HG03354 (cell line): Measurements from ENCODE around the gene DHX8.

Experiments
- ATAC-seq: cut with Tn5 transposase; IDR thresholded peaks from one replicate; pipeline ENCODE4 v1.9.1; 2021; ENCODE audit warnings: mild to moderate bottlenecking; ENCODE audit not compliant: unreplicated experiment, poor library complexity, severe bottlenecking

Gene DHX8

DNA sequence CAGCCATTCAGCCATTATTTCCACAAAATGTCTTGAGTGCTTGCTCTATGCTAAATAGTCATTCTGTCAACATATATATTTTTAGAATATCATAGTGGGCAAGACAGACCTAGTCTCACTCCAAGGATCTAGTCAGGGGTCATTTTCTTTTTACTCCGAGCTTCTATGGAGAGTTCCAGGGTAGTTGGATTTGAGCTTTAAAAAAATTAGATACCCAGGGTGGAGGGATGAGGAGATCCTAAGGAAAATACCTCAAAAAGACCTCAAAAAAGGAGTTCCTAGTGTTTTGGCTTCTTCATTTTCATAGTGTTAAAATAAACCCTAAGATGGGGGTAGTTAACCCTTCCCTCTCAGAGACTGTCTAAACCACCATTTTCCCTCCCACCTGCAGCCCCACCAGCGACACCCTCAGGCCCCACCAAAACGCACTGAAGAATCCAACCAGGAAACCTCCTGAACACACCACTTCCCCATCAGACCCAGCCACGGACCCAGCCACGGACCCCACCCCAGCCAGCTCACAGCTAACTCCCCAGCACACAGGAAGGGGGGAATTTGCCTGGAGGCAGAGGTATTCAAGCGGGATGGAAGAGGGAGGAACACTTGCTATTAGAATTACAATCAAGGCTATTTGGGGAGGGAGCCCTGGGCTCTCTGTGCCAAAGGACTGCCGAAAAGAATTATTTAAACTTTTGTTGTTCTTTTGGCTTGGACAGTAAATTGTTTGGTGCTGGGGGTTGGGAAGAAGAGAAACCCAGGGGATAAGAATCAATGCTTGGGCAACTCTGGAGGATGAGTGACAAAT lies 60.2 kb downstream of the DHX8 start:
- ATAC-seq = no peak

DNA sequence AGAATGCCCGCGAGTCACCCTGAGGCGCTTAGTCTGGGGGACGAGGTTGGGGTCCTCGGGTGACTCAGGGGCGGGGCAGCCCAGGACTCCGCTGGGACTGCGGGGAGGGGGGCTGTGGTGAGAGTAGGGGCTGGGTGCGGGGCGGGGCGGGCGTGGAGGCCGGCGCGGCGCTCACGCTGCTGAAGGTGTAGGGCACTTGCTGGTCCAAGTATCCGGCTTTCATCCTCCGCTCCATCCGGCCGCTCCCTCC lies 61.5 kb downstream of the DHX8 start:
- no peak for ATAC-seq

DNA sequence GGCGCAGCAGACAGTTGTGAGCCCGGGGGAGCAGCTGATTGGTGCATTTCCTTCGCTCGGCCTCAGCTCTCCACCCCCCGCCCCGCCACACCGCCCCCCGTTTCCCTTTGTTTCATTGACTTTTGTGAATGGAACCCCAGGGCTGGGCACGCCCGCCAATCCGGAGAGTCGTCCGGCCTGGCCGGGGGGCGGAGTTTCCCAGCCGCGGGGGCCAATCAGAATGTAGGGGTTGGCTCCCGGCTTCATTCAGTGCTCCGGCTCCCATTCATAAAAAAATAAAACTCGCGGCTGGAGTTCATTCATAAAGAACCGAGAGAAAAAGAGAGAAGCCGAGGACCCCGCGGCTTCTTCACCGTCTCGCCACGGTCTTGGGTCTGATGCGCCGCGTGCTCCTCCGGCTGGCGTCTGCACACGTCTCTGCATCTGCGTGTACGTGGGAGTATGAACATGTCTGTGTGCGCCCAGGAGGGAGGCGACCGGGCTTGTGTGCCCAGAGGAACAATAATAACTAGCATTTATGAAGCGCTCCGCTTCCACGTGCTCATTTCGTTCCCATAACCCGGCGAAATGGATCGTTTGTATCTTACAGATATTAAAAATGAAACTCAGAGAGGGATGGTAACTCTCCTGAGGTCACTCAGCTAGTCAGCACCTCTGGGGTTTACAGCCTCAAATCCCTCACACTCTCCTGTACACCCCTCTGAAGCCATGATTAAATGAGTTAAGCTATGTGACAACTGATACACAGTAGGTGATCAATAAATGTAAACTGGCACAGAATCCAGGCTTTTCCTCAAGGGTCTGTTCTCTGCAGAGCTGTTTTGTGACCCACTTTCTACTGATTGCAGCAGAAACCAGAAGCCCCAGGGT lies 62.8 kb downstream of the DHX8 start, which contains the start of gene ETV4:
ETV4 (minus strand) TSS at position 22 of the 870 bp plus-strand sequence. CDS start 723 bp downstream, outside the sequence.
- peak; percentile 76 for ATAC-seq

DNA sequence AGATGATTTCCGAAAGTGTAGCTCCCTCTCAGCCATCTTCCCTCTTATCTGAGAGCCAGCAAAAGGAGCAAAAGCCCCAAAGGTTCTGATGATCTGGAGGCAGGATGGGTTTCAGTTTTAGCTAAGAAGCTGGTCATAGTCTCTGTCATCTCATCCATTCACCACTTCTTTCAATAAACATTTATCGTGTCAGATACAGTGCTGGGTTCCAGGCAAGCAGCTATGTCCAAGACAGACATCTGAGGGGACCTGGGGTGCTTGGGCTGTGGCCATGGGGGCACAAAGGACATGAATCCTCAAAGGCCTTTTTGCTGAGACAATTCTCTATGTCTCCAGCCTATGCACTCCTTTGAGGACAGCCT lies 63.4 kb downstream of the DHX8 start:
- ATAC-seq = no peak

DNA sequence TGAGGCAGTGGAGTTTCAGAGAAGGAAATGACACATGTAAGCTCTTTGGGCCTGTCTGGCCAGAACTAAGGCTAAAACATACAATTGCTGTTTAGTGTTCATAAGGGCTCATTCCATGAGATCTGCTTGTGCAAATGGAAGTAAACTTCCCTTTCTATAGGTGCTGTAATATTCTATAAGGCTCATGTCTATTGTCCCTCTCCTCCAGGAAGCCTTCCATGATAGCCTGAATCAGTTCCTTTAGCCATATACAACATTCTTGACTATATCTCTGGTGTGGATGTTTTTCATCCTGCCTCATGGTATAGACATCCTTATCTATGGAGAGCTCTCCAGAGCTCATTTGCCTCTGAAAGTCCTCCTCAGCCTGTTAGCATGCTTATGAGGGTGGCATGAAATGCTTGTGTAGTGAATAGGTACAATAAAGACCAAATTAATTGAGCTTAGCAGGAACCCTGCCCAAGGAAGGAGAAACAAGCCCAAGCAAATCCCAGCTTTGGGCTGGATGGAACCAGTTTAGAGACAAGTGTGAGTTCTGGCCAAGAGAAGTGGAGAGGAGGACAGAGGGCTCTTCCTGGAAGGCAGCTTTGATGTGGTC lies 64.0 kb downstream of the DHX8 start:
- no peak for ATAC-seq

DNA sequence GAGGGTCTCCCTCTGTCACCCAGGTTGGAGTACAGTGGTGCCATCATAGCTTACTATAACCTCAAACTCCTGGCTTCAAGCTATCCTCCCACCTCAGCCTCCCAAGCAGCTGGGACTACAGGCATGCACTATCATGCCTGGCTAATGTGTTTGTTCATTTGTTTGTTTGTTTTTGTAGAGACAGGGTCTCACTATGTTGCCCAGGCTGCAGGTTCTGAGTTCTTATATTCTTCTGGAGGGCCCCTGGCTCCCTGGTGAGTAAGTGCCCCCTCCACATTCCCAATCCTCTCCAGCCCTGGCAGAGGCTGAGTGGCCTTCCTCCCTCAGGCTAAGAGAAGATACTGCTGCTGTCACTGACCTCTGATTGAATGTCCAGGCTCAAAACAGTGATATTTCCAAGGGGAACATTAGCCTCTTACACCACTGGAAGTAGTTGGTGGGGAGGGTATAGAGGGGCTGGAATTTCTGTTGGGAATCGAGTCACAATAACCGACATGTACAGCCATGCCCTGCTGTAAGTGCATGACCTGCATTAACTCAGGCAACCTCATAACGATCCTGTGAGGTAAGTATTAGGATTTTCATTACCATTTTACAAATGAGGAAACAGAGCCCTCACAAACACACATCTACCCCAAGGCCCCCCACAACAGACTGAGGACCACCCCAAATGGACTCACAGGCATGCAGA lies 65.1 kb downstream of the DHX8 start:
- no peak for ATAC-seq

DNA sequence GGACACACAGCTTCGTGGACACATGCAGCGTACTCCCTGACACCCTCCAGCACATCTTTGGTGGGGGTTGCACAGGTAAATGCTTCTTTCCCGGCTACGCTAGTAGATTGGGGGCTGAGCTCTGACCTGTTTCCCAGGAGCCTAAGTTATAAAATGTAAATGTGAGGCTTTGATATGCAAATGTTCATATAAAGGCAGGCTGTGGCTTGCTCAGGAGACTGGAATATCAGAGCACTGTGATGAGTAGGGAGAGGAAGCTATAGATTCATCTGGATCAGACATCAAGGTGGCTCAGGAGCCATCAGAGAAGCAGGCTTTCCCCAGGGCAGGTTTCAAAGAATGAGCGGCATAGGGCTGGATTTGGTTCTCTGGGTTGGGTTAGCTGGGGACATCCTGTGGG lies 65.7 kb downstream of the DHX8 start:
- ATAC-seq = no peak

DNA sequence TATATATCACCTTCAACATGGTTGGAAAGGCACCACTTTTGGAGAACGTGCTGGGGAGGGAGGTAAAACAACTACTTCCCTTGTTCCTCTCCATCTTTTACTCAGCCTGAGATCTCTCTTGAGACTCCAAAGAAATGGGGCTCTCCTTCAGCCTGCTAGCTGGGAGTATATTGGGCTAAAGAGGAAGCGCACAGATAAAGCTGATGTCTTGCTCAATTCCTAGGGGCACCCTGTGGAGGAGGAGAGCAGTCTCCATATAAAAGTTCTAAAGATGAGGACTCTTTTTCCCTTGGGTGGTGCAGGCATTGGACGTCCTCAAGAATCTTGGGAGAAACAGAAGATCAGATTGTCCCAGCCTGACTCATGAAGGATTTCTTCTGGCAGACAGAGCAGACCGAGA lies 67.0 kb downstream of the DHX8 start:
- ATAC-seq = no peak

DNA sequence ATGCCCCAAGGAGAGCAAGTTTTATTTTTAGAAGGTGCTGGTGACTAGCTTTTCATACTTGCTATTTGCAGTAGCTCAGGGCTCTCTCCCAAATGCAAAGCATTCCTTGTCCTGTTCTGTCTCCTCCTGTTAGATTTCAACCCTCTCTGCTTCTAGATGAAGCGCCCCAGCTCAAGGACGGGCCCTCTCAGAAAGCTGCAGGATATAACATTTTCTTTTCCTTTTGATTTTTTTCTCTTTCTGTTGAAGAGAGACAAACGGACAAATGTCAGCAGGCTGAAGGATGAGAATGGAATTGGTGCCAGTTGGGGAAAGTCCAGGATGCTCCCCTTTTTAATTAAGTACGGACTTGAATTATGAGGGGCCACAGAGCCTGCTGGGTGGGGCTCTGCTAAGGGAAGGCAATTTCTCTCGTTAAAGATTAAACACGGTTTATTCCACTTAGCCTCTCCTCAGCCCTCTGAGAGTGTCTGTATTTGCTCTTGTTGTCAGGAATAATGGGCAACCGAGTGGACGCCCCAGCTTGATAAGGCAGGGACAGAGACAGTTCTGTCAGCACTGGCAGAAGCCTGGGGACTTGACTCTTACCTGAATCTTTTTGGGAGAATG lies 68.6 kb downstream of the DHX8 start:
- ATAC-seq = no peak

DNA sequence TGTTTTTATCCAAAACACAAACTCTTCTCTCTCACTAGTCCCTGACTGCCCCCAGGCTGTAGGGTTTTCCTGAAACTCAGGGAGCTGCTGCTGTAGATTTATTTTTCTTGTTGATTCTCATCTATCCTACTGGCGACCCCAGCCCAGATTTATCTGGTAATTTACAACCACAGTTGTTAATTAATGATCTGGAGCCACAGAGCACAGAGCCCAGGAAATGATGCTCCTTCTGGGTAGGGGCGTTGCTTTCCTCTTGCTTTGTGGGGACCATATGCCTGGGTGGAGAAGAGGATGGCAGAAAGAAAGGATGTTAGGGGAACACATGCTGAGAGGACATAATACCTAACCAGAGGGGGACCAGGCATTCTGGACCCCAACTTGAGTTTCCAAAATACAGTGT lies 69.8 kb downstream of the DHX8 start:
- no peak for ATAC-seq

DNA sequence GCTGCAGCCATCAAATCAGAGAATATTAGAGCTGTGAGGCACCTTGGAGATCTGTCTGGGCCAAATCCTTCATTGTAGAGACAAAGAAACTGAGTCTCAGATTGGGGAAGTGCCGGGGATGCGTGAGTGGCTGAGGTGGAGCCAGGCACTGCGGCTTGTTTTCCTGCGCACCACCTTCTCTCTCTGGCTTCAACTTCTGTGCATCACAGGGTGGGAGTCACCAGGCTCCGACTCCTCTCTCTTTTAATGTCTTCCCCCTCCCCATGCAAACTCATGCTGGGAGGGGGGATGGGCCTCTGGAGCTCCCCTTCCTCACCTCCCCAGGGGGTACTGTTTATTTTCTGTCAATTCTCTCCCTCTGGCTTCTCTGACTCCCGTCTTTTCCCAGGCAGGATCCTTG lies 71.1 kb downstream of the DHX8 start:
- ATAC-seq = no peak

DNA sequence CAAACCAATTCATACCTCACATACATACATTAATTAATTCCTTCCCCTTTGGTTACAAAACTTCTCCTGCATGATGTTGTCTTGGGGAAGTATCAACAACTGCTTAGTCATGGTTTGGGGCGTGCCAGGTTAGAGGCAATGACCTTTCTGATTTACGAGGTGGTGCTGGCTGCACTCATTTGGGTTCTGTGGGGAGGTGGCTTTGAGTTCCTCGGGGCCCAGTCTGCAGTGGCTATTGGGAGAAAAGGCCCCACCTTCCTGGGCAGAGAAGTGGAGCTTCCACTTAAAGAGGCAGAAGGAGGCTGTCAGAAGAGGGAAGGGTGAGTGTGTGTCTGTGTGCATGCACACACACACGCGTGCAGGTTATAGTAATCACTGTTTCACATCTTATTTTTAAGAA lies 72.5 kb downstream of the DHX8 start:
- ATAC-seq = no peak

DNA sequence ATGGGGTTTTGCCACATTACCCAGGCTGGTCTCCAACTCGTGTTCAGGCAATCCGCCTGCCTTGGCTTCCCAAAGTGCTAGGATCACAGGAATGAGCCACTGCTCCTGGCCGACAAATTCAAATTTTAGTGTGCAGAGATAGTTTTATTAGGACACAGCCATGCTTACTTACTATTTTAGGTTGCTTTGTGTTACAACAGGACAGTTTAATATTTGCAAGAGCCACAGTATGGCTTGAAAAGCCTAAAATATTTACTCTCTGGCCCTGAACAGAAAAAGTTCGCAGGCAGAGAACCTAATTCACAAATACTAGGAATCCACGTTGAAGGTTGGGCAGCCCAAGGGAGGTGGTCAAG lies 75.0 kb downstream of the DHX8 start:
- no peak for ATAC-seq

DNA sequence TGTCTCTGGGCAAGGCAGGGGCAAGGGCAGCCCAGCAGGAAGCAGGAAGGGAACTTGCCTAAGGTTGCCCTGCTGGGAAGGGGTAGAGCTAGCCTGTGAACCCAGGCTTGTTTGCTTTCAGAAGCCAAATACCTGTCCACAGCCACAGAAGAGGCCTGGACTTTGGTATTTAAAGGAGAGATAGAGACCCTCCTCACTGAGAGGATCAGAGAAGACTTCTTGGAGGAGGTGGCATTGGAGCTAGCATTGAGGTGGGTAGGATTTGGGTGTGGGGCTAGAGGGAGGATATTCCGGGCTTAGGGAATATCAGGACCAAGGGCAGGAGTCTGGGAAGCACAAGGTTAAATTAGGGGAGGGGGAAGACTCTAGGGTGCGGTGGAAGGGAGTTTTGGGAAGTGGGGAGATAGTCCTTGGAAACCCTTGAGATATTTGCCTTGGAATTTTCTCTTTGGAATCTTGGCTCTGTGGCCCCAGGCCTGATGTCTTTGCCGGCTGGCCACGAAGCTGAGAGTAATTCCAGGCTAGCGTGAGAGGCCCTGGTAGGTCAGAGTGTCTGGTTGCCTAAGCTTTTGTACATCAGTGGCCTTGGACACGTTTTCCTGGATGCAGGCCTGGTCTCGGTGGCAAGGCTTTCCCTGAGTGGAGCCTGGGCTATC lies 75.5 kb downstream of the DHX8 start:
- ATAC-seq = no peak

DNA sequence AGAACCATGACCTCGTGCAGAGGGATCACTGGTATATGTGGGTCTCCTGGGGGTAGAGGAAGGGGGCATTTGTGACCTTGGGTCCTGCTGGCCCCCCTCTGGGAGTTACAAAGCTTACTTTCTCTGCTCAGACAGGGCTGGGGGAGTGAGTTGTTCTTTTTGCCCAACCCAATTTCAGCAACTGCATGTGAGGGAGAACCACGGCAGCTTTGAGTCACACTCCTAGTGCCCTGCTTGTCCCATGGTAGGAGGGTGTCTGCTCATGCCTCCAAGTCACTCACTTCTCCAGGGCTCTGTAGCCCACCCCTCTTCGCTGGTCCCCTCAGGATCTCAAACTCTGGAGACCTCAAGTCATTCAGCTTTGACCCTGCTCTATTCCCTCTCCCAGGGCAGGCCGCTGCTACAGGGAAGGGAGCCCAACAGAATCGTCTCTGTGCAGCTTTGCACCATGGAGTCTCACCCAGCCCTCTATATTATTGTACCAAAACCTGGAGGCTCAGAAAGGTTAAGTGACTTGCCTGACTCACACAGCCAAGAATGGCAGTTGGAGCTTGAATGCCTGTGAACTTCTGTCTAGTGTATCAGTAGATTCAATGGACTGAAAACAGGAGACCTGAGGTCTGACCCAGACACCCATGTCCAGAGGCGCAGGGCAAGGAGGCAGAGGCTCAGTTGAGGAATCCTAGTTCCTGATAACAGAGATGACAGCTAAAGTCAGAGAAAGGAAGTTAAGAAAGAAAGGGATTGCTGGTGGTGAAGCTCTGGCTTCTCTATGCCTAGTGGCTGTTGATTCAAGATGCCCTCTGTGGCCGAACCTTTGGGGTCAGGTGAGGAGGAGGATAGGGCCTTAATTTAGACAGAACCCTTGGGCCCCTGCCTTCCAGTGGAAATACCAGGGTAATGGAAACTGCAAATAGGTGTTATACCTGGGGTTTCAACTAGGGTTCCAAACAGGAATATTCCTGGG lies 77.0 kb downstream of the DHX8 start:
- no peak for ATAC-seq

DNA sequence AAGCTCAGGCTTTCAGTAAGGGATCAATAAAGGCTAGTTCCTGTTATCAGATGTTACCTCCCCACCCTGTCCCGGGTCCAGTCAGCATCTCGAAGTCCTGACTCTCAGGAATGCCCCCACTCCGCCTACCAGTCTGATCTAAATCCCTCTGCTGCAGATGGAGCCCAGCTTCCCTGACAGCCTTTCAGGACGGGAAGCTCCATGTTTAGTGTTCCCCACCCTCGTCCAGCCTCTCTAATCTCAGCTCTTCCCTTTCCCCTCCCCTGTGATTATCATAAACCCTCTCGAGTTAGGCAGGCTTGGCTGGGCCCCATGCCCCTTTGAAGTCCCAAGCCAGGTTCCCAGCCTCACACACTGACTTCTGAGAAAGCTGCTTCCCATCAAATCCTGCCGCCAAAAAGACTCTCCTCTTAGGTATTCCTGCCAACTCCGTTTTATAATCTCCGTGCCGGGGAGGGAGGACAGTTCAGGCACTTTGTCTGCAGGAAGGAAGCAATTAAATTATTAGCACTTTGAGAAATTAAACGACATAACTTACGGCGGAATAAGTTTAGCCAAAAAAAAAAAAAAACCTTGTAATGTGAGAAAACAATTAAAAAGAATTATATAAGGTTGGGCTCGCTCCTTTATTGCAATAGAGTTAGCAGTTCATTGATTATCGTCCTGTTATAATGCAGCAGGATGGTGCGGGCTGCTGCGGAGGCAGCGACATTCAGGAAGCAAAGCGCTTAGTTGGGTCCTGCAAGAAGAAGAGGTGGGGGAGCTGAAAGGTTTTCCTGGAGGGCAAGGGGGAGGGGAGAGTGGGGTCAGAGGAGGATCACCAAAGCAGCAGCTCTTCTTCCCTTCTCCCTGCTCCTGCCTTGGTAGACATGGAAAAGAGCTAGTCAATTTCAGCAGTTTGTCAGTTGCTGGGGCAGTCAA lies 79.2 kb downstream of the DHX8 start:
- ATAC-seq = no peak
